Measurements from ENCODE around the gene POC1B.

- TF ChIP-seq POLR2AphosphoS5 (IDR thresholded peaks at IDR 0.05) (no peak), POLR2A (IDR thresholded peaks at IDR 0.05; ENCODE audit: low read depth) (no peak), CTCF (IDR thresholded peaks at IDR 0.05) (no peak), EP300 (IDR thresholded peaks at IDR 0.05) (no peak)
Measured at GRCh38 chr12:89376844-89377243, 149.0 kb downstream of the POC1B start.

All from esophagus muscularis mucosa (tissue), 4 donors.